T-cell (primary cell): Measurements from ENCODE around the gene VSX2. TPM values are rescaled to one million over a fixed set of nuclear protein-coding genes. Genes with fewer than 3 reads are reported as not detected.

Experiments
- ATAC-seq, 4 experiments: fragments of 200-7000 bp in 3 of 4; fragments of 150-1000 bp in 1 of 4; cut with Tn5 transposase; replicated peaks in 1 of 4; 1 replicate in 3 of 4; 2 replicates in 1 of 4; pipeline ENCODE4 v1.10.0; 2021; ENCODE audit warnings: moderate library complexity in 3 of 4, mild to moderate bottlenecking in 2 of 4, moderate number of reproducible peaks in 1 of 4
- CTCF ChIA-PET, 2 donors: fragments of 300-600 bp; sonication (Branson Sonifier 250); formaldehyde crosslinking; loops; one replicate each; lab custom pipeline; 2022; ENCODE audit warnings: antibody characterized with exemption in 2 of 2; lab: Charles Lee
- POLR2A ChIA-PET, 2 donors: fragments of 300-600 bp; sonication (Branson Sonifier 250); formaldehyde crosslinking; loops; one replicate each; lab custom pipeline; 2022; ENCODE audit warnings: antibody characterized with exemption in 2 of 2; lab: Charles Lee
- DNase-seq, 35 experiments: peaks; one replicate each; pipeline versions ENCODE4 v3.0.0 to v3.0.0-alpha.2; 2013 to 2023
- H3K27ac ChIP-seq: one replicate; pipeline ENCODE4 v1.5.1; 2013; ENCODE audit warnings: low read length
- H3K27me3 ChIP-seq, 2 experiments: replicated peaks in 1 of 2; 1 replicate in 1 of 2; 2 replicates in 1 of 2; pipeline versions ENCODE4 v1.6.1 to v1.7.0; 2013; ENCODE audit warnings: low read length in 1 of 2, mixed read lengths in 1 of 2; ENCODE audit not compliant: control insufficient read depth in 2 of 2, insufficient read depth in 2 of 2; ENCODE audit errors: extremely low read depth in 1 of 2
- H3K36me3 ChIP-seq, 2 donors: 1 replicate in 1 of 2; 2 replicates in 1 of 2; pipeline versions ENCODE4 v1.6.1 to v1.7.0; 2013; ENCODE audit warnings: low read length in 1 of 2; ENCODE audit not compliant: control insufficient read depth in 2 of 2, insufficient read depth in 1 of 2; ENCODE audit errors: extremely low read depth in 1 of 2
- H3K4me1 ChIP-seq, 2 experiments: 1 replicate in 1 of 2; 2 replicates in 1 of 2; pipeline versions ENCODE4 v1.6.1 to v1.7.0; 2013; ENCODE audit warnings: low read length in 2 of 2, mixed read lengths in 1 of 2; ENCODE audit not compliant: insufficient read depth in 2 of 2, control insufficient read depth in 1 of 2; ENCODE audit errors: extremely low read depth in 1 of 2
- H3K4me3 ChIP-seq, 2 donors: 1 replicate in 1 of 2; 2 replicates in 1 of 2; pipeline versions ENCODE4 v1.5.1 to v1.7.0; 2013; ENCODE audit warnings: mild to moderate bottlenecking in 2 of 2, low read length in 1 of 2, moderate library complexity in 1 of 2; ENCODE audit not compliant: control insufficient read depth in 1 of 2; ENCODE audit errors: extremely low read depth in 1 of 2
- H3K9me3 ChIP-seq: 2 replicates; pipeline ENCODE4 v1.7.0; 2013
- H3K27ac Mint-ChIP-seq, 2 donors: one replicate each; pipeline ENCODE4 v1.8.0; 2020 to 2021; ENCODE audit warnings: mild to moderate bottlenecking in 2 of 2, mixed read lengths in 2 of 2
- H3K27me3 Mint-ChIP-seq, 2 donors: one replicate each; pipeline ENCODE4 v1.8.0; 2021 to 2022; ENCODE audit warnings: mixed read lengths in 2 of 2
- H3K36me3 Mint-ChIP-seq: one replicate; pipeline ENCODE4 v1.8.0; 2021; ENCODE audit warnings: mixed read lengths
- H3K4me1 Mint-ChIP-seq, 3 donors: one replicate each; pipeline ENCODE4 v1.8.0; 2020 to 2022; ENCODE audit warnings: mixed read lengths in 3 of 3, mild to moderate bottlenecking in 1 of 3
- H3K4me3 Mint-ChIP-seq, 3 donors: one replicate each; pipeline ENCODE4 v1.8.0; 2020 to 2022; ENCODE audit warnings: mild to moderate bottlenecking in 3 of 3, mixed read lengths in 3 of 3, moderate library complexity in 3 of 3
- H3K9me3 Mint-ChIP-seq, 3 donors: one replicate each; pipeline ENCODE4 v1.8.0; 2020 to 2022; ENCODE audit warnings: mixed read lengths in 3 of 3
- WGBS: methylation state at CpG from one replicate; pipeline ENCODE4 v1.1.5; 2013; ENCODE audit warnings: missing lambda C conversion rate; ENCODE audit not compliant: insufficient coverage; 5-methylcytosine and 5-hydroxymethylcytosine counted together
- total RNA-seq, 35 experiments: library from RNA in 6 of 35; stranded (reverse) in 6 of 35; fragments of 120-200 nt in 1 of 35; gene quantifications; one replicate each; pipeline versions ENCODE4 v1.2.1 to v1.2.4 and lab custom pipeline; 2013 to 2026

VSX2 gene
- total RNA-seq, 5 donors from 2014 or later (not counting 1 experiment from before 2014, with no cell fraction given), result not detected

GRCh38 chr14:74259513-74259912 lies 20.3 kb downstream of the VSX2 start:
- H3K27me3 Mint-ChIP-seq, result peaks cover 0 to 3% of the 10 kb centered on the region in 2 donors
- Histone ChIP-seq H3K9me3 (no peaks in the 10 kb centered on the region), H3K27me3 (peaks cover 0 to 32% of the 10 kb centered on the region in 2 experiments), H3K27ac (no peak overlapping the region), H3K36me3 (no peaks in the 10 kb centered on the region), H3K4me1 (peaks cover 0 to 18% of the 10 kb centered on the region in 2 experiments), H3K4me3 (no peak overlapping the region)
- ATAC-seq, result no peak
- ChIA-PET POLR2A (no interaction called here), CTCF (interaction anchor here (0.6 kb wide), 2 partner anchors 178 to 998 kb away, joined by 3 to 4 read pairs; no protein-coding TSS in a partner anchor)
- no peaks in the 10 kb centered on the region for H3K9me3 Mint-ChIP-seq
- 96% methylated on average over 9 of the region's 12 CpGs for WGBS
- no peaks in the 10 kb centered on the region for H3K36me3 Mint-ChIP-seq
- H3K27ac Mint-ChIP-seq, result no peak overlapping the region
- H3K4me3 Mint-ChIP-seq, result peak overlapping the region; percentile 31 to 79 (median 57)
- no peak for DNase-seq
- H3K4me1 Mint-ChIP-seq, result peaks cover 0 to 6% (median 4%) of the 10 kb centered on the region in 3 donors

- Histone ChIP-seq H3K36me3 (no peaks in the 10 kb centered on the region), H3K4me1 (peaks cover 0 to 18% of the 10 kb centered on the region in 2 experiments), H3K27me3 (peaks cover 0 to 30% of the 10 kb centered on the region in 2 experiments), H3K27ac (no peak overlapping the region), H3K4me3 (no peak overlapping the region), H3K9me3 (no peaks in the 10 kb centered on the region)
- ChIA-PET POLR2A (no interaction called here), CTCF (no interaction called here)
- no peak overlapping the region for H3K27ac Mint-ChIP-seq
- DNase-seq (no peak), ATAC-seq (no peak)
- no peaks in the 10 kb centered on the region for H3K36me3 Mint-ChIP-seq
- peaks cover 0 to 3% of the 10 kb centered on the region in 2 donors for H3K27me3 Mint-ChIP-seq
- no peak overlapping the region for H3K4me3 Mint-ChIP-seq
- H3K9me3 Mint-ChIP-seq, result no peaks in the 10 kb centered on the region
- peaks cover 0 to 6% (median 4%) of the 10 kb centered on the region in 3 donors for H3K4me1 Mint-ChIP-seq
- WGBS, result 95% methylated on average over 29 of the region's 29 CpGs
These were observed 21.4 kb downstream of the VSX2 start for GRCh38 chr14:74260525-74261233.

DNA sequence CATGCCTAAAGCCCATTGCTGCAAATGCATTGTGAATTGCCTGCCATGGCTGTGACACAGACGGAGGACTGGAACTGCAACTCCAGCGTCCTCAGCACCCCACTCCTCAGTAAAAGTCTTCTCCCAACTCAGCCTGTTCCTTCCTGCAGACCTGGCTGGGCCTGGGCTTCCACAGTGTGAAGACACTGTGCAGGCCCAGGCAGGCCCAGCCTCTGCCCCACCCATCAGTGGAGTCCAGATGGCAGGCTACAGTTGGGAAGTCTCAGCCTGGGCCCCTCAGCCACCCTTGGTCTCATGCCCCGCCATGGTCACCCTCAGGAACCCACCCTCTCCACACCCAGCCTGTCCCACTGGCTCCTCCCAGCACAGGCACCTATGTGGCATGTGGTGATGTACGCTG lies 22.0 kb downstream of the VSX2 start:
- H3K9me3 Mint-ChIP-seq, result no peaks in the 10 kb centered on the region
- H3K4me3 ChIP-seq, result no peak overlapping the region
- H3K36me3 Mint-ChIP-seq, result no peaks in the 10 kb centered on the region
- H3K36me3 ChIP-seq, result no peaks in the 10 kb centered on the region
- H3K4me3 Mint-ChIP-seq, result no peak overlapping the region
- peaks cover 0 to 31% of the 10 kb centered on the region in 2 experiments for H3K27me3 ChIP-seq
- ChIA-PET CTCF (no interaction called here), POLR2A (no interaction called here)
- no peak overlapping the region for H3K27ac Mint-ChIP-seq
- no peaks in the 10 kb centered on the region for H3K9me3 ChIP-seq
- peaks cover 0 to 6% (median 4%) of the 10 kb centered on the region in 3 donors for H3K4me1 Mint-ChIP-seq
- 70% methylated on average over 4 of the region's 4 CpGs for WGBS
- DNase-seq (no peak), ATAC-seq (no peak)
- H3K27me3 Mint-ChIP-seq, result peaks cover 0 to 3% of the 10 kb centered on the region in 2 donors
- H3K4me1 ChIP-seq, result peaks cover 0 to 18% of the 10 kb centered on the region in 2 experiments
- no peak overlapping the region for H3K27ac ChIP-seq

DNA sequence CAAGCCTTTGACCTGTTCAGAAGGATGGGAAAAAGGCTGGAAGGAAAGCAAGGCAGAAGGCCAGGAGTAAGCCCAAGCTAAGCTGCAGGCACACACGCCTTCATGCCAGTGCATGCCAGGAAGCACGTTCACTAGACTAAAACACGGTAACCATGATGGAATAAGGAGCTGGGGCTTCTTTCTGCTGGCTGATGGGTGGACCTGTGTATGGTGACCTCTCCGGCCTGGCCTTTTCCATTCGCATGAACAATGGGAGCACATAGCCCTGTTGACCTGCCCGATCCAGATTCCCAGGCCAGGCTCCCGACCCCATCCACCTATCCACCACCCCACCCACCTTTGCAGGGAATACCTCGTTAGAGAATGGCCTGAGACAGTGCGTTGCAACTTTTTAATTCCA lies 22.8 kb downstream of the VSX2 start:
- Histone ChIP-seq H3K4me1 (peaks cover 0 to 14% of the 10 kb centered on the region in 2 experiments), H3K27me3 (peaks cover 0 to 28% of the 10 kb centered on the region in 2 experiments), H3K4me3 (no peak overlapping the region), H3K36me3 (no peaks in the 10 kb centered on the region), H3K9me3 (no peaks in the 10 kb centered on the region), H3K27ac (no peak overlapping the region)
- ChIA-PET POLR2A (no interaction called here), CTCF (no interaction called here)
- Mint-ChIP-seq H3K27ac (no peak overlapping the region), H3K36me3 (no peaks in the 10 kb centered on the region), H3K9me3 (no peaks in the 10 kb centered on the region), H3K27me3 (peaks cover 0 to 3% of the 10 kb centered on the region in 2 donors), H3K4me3 (no peak overlapping the region), H3K4me1 (peaks cover 0 to 2% (median 0%) of the 10 kb centered on the region in 3 donors)
- ATAC-seq, result no peak
- no peak for DNase-seq
- 95% methylated on average over 8 of the region's 9 CpGs for whole genome bisulfite sequencing

- Mint-ChIP-seq H3K4me3 (no peak overlapping the region), H3K9me3 (no peaks in the 10 kb centered on the region), H3K36me3 (no peaks in the 10 kb centered on the region), H3K27ac (no peak overlapping the region), H3K4me1 (no peaks in the 10 kb centered on the region), H3K27me3 (peaks cover 0 to 5% of the 10 kb centered on the region in 2 donors)
- no peak overlapping the region for H3K4me3 ChIP-seq
- peaks cover 0 to 27% of the 10 kb centered on the region in 2 experiments for H3K27me3 ChIP-seq
- no peak for ATAC-seq
- no peaks in the 10 kb centered on the region for H3K9me3 ChIP-seq
- no peaks in the 10 kb centered on the region for H3K36me3 ChIP-seq
- 77% methylated on average over 7 of the region's 9 CpGs for WGBS
- peaks cover 0 to 4% of the 10 kb centered on the region in 2 experiments for H3K4me1 ChIP-seq
- CTCF ChIA-PET, result no interaction called here
- DNase-seq, result no peak
- POLR2A ChIA-PET, result no interaction called here
- no peak overlapping the region for H3K27ac ChIP-seq
These were observed 23.9 kb downstream of the VSX2 start for GRCh38 chr14:74263181-74263580.

GRCh38 chr14:74263921-74264320 lies 24.7 kb downstream of the VSX2 start:
- ChIA-PET CTCF (no interaction called here), POLR2A (no interaction called here)
- DNase-seq (no peak), ATAC-seq (no peak)
- Mint-ChIP-seq H3K27me3 (peaks cover 0 to 10% of the 10 kb centered on the region in 2 donors), H3K27ac (no peak overlapping the region), H3K9me3 (no peaks in the 10 kb centered on the region), H3K4me1 (no peaks in the 10 kb centered on the region), H3K4me3 (no peak overlapping the region), H3K36me3 (no peaks in the 10 kb centered on the region)
- WGBS, result no CpG with 5 or more reads among the region's 5 CpGs
- Histone ChIP-seq H3K27me3 (peaks cover 0 to 24% of the 10 kb centered on the region in 2 experiments), H3K36me3 (no peaks in the 10 kb centered on the region), H3K9me3 (no peaks in the 10 kb centered on the region), H3K4me3 (no peak overlapping the region), H3K27ac (no peak overlapping the region), H3K4me1 (no peaks in the 10 kb centered on the region)
